GM10248 (cell line): Measurements from ENCODE around the gene SLC35F4.
A peak's percentile ranks its signal among the peaks of the same experiment; 100 is the strongest.

Experiments
- CTCF ChIA-PET: fragments of 300-600 bp; sonication (Branson Sonifier 250); formaldehyde crosslinking; extraction: SDS; loops from one replicate; lab custom pipeline; 2021; ENCODE audit warnings: antibody characterized with exemption; lab: Yijun Ruan, JAX
- POLR2A ChIA-PET: fragments of 350-650 bp; sonication (Branson Sonifier 250); formaldehyde crosslinking; extraction: SDS; loops from one replicate; lab custom pipeline; 2020; ENCODE audit warnings: antibody characterized with exemption; lab: Yijun Ruan, JAX
- DNase-seq: peaks from one replicate; pipeline ENCODE4 v3.0.0; 2012; ENCODE audit errors: extremely low spot score
- TF ChIP-seq, protein P1 (sequence below): IDR thresholded peaks from 2 replicates; pipeline ENCODE4 v1.5.1; 2012; ENCODE audit warnings: mild to moderate bottlenecking, low read depth; ENCODE audit errors: extremely low read depth, missing control alignments, control extremely low read depth

Gene SLC35F4

DNA sequence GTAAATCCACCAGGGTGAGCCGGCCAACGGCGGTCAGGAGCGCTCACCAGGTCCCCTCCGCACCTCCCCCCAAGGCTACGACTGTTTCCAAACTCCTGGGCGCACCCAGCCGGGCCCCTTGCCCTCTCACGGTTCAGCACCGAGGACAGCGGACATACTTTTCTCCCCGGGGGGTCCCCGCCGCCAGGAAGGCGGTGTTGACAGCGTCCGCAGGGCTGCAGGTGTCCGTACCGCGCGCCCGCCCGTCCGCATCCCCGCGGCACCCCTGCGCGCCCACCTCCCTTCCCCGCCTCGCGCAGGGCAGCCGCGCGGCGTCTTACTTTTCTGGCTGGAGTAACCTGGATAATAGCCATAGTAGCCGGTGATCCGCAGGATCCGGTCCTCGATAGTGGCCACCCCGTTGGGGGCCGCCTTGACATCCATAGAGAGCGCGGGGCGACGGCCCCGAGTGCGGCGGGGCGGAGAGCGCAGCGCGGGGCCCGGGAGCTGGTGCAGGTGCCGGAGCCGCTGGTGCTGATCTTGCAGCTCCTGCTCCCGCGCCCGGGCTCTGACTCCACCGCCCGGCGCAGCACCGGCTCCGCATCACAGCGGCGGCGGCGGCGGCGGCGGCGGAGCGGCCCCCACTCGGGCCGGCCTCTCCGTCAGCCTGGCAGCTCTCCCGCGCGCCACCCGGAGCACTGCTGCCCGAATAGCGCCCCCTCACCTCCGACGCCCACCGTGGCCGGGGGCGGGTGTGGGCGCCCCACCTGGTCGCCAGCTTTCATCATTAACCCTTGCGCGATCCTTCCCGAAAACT is at the start of gene SLC35F4:
TSS of gene SLC35F4 (minus strand) at position 690 of the 796 bp plus-strand sequence.
- DNase-seq = peak; percentile 24
- CTCF ChIA-PET = interaction anchor here (1.6 kb wide), 1 partner anchor 27 kb away, joined by 6 read pairs; no protein-coding TSS in a partner anchor
- TF ChIP-seq, protein P1, sequence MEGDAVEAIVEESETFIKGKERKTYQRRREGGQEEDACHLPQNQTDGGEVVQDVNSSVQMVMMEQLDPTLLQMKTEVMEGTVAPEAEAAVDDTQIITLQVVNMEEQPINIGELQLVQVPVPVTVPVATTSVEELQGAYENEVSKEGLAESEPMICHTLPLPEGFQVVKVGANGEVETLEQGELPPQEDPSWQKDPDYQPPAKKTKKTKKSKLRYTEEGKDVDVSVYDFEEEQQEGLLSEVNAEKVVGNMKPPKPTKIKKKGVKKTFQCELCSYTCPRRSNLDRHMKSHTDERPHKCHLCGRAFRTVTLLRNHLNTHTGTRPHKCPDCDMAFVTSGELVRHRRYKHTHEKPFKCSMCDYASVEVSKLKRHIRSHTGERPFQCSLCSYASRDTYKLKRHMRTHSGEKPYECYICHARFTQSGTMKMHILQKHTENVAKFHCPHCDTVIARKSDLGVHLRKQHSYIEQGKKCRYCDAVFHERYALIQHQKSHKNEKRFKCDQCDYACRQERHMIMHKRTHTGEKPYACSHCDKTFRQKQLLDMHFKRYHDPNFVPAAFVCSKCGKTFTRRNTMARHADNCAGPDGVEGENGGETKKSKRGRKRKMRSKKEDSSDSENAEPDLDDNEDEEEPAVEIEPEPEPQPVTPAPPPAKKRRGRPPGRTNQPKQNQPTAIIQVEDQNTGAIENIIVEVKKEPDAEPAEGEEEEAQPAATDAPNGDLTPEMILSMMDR = no peak
- POLR2A ChIA-PET = no interaction called here

DNA sequence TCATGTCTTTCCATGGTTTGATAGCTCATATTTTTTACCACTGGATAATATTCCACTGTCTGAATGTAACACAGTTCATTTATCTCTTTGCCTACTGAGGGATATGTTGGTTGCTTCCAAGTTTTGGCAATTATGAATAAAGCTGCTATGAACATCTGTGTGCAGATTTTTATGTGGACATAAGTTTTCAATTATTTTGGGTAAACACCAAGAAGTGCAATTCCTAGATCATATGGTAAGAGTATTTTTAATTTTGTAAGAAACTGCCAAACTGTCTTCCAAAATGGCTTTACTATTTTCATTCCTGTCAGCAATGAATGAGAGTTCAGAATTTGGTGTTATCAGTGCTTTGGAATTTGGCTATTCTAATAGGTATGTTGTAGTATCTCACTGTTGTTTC is 43.7 kb upstream of the SLC35F4 start:
- TF ChIP-seq, protein P1 = no peak
- CTCF ChIA-PET = interaction anchor here (1.3 kb wide), 1 partner anchor 22 kb away, joined by 4 read pairs; no protein-coding TSS in a partner anchor

DNA sequence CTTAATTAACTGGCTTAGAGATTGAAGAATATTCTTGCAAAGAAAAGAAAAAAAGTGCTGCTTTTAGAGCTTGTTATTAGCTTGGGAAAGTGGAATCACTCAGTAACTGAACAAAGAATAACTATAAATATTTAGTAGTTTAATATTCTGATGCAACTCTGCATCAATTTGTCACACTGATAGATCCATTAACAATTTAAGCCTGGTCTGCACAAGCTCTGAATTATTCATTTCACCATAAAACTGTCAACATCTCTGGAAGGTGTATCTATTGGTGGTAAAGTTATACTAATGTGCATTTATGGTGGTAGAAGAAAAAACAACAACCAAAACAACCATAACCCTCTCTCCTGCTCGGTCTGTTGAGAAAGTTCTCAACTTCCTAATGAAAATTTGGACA is 38.1 kb upstream of the SLC35F4 start:
- ChIA-PET CTCF (no interaction called here), POLR2A (no interaction called here)
- TF ChIP-seq, protein P1 = no peak
- no peak for DNase-seq

More for the DNA sequence above, 43.7 kb upstream of the SLC35F4 start:
- DNase-seq = no peak
- POLR2A ChIA-PET = no interaction called here

DNA sequence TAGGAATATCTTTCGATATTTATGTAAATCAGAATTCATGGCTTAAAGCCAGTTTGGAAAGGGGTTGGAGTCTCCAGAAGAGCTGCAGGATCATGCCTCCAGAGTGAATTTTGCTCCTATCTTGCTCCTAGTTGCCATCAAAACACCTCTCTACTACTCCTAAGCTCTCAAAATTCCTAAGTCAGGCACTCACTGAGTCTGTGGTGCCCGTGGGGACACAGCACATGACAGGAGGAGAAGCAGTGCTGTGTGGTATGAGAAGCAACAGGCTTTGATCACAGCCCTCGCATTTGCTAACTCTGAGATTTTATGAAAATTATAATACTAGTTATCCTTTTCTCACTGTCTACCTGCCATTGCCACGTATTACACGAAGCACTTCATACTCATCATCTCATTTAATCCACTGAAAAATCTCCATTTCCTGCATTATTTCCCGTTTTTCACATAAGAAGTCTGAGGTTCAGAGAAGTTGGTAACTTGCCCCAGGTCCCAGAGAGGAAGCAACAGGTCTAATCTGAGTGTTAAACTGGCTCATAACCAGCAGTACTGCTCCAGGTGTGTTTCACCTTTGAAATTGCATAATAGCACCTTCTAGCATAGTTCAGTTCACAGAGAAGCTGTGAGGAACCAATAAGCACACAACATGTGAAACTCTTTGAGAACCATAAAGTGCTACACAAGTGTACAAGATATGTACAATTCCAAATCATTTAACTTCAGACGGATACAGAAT is 33.1 kb upstream of the SLC35F4 start:
- POLR2A ChIA-PET = no interaction called here
- DNase-seq = no peak
- CTCF ChIA-PET = no interaction called here
- TF ChIP-seq, protein P1 = no peak

DNA sequence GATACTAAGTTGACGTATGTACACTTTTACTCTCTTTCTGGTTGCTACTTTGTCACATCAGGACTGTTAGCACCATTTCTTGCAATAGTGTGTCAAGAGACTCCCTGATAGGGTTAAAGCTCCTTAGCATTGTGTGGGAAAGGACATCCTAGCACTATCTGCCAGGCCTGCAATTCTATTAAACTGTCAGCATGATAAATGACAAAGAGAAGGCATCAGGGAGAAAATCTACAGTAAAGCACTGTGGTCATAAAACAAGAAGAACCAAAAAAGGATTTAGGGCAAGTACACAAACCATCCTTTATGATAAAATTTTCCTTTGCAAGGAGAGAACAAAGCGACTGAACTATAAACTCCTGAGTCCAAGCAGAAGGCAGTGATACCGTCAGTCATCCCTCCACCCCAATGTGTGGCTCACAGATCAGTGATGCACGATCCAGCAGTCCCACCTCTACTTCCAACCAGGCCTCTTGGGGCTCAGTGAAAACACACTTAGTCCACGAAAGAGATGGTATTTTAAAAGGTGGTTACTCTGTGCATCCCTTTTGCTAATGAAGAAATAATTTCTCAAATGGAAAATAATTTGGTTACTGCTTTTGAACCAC is 31.4 kb upstream of the SLC35F4 start:
- TF ChIP-seq, protein P1 = no peak
- DNase-seq = no peak
- ChIA-PET POLR2A (no interaction called here), CTCF (no interaction called here)

DNA sequence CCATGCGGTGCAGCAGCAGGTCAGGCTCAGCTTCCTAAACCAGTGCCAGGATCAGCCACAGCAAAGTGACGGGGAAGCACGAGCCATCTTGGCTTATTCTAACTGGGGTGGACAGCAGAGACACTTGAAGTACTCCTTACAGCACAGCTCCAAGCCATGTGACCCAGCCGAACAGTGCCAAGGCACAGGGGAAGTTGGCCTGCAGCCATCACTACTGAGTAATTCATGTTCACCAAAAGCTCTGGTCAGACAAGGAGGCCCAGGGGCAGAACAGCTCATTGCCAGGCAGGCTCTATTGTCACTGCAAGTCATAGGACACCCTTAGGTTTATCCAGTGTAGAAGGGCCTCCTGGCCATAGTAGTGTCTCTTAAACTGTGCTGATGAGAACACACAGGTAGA is 23.4 kb upstream of the SLC35F4 start:
- CTCF ChIA-PET = no interaction called here
- POLR2A ChIA-PET = no interaction called here
- no peak for DNase-seq

More for the DNA sequence above, 23.4 kb upstream of the SLC35F4 start:
- TF ChIP-seq, protein P1 = no peak
